GM19463 (cell line): ENCODE measurements around the gene GDPD3.
"Not testable (repeated sequence)": the region's sequence is repeated elsewhere in the genome, so short reads cannot be mapped to it uniquely, and the experiment has no call there.

ENCODE experiments used
- ATAC-seq: cut with Tn5 transposase; IDR thresholded peaks from one replicate; pipeline ENCODE4 v1.9.1; 2021; ENCODE audit warnings: mild to moderate bottlenecking, moderate library complexity; ENCODE audit not compliant: unreplicated experiment

Gene GDPD3

GRCh38 chr16:30125690-30126089 is 12.4 kb upstream of the GDPD3 start:
- not testable (repeated sequence) for ATAC-seq

GRCh38 chr16:30124985-30125379 is 11.6 kb upstream of the GDPD3 start:
- no peak for ATAC-seq

GRCh38 chr16:30122604-30123160 is 9.3 kb upstream of the GDPD3 start:
- ATAC-seq, result no peak

GRCh38 chr16:30121741-30122571 is 8.6 kb upstream of the GDPD3 start:
- ATAC-seq, result no peak

GRCh38 chr16:30120340-30121105 is 7.2 kb upstream of the GDPD3 start:
- no peak for ATAC-seq

GRCh38 chr16:30119428-30119827 is 6.1 kb upstream of the GDPD3 start:
- no peak for ATAC-seq

- ATAC-seq, result no peak
These were observed 4.4 kb upstream of the GDPD3 start for GRCh38 chr16:30117768-30118167.

- ATAC-seq, result no peak
These were observed 3.2 kb upstream of the GDPD3 start for GRCh38 chr16:30116291-30117207.

GRCh38 chr16:30115238-30115637 is 1.9 kb upstream of the GDPD3 start:
- ATAC-seq, result no peak

- not testable (repeated sequence) for ATAC-seq
These were observed 1.5 kb upstream of the GDPD3 start for GRCh38 chr16:30114833-30115232.

- no peak for ATAC-seq
These were observed 1.1 kb upstream of the GDPD3 start for GRCh38 chr16:30114411-30114810.

- ATAC-seq, result no peak
These were observed 485 bp upstream of the GDPD3 start for GRCh38 chr16:30113711-30114333.

GRCh38 chr16:30112197-30113030 is 923 bp downstream of the GDPD3 start:
- no peak for ATAC-seq

GRCh38 chr16:30110661-30111060 is 2.7 kb downstream of the GDPD3 start:
- no peak for ATAC-seq

- no peak for ATAC-seq
These were observed 5.1 kb downstream of the GDPD3 start for GRCh38 chr16:30108059-30108850.

GRCh38 chr16:30104492-30104891 is 8.8 kb downstream of the GDPD3 start:
- no peak for ATAC-seq

GRCh38 chr16:30104090-30104489 is 9.2 kb downstream of the GDPD3 start:
- no peak for ATAC-seq

- no peak for ATAC-seq
These were observed 16.3 kb downstream of the GDPD3 start for GRCh38 chr16:30096862-30097563.
